GM20000 (cell line): ENCODE results near the gene RNF11.
"Not testable (repeated sequence)": the region's sequence is repeated elsewhere in the genome, so short reads cannot be mapped to it uniquely, and the experiment has no call there.

Experiments
- DNase-seq: peaks from one replicate; pipeline ENCODE4 v3.0.0; 2012; ENCODE audit warnings: low spot score
- CTCF ChIP-seq: IDR thresholded peaks from 2 replicates; pipeline ENCODE4 v1.5.1; 2012; ENCODE audit warnings: mild to moderate bottlenecking, control low read depth; ENCODE audit errors: extremely low read depth, missing control alignments

Gene RNF11

GRCh38 chr1:51217101-51217500, 19.0 kb upstream of the RNF11 start:
- DNase-seq = no peak
- no peak for TF ChIP-seq CTCF

- DNase-seq = no peak
- TF ChIP-seq CTCF = no peak
Measured at GRCh38 chr1:51218570-51218969, 17.5 kb upstream of the RNF11 start.

- TF ChIP-seq CTCF = no peak
- no peak for DNase-seq
Measured at GRCh38 chr1:51219022-51219421, 17.1 kb upstream of the RNF11 start.

GRCh38 chr1:51221529-51221928, 14.5 kb upstream of the RNF11 start:
- not testable (repeated sequence) for DNase-seq

- TF ChIP-seq CTCF = no peak
- no peak for DNase-seq
Measured at GRCh38 chr1:51222136-51222787, 13.8 kb upstream of the RNF11 start.

GRCh38 chr1:51222809-51223208, 13.3 kb upstream of the RNF11 start:
- no peak for DNase-seq
- TF ChIP-seq CTCF = no peak

GRCh38 chr1:51224255-51224654, 11.8 kb upstream of the RNF11 start:
- no peak for TF ChIP-seq CTCF
- DNase-seq = no peak

- not testable (repeated sequence) for DNase-seq
Measured at GRCh38 chr1:51227231-51227960, 8.7 kb upstream of the RNF11 start.

GRCh38 chr1:51228471-51228870, 7.6 kb upstream of the RNF11 start:
- DNase-seq = not testable (repeated sequence)
